ENCODE measurements around the gene SSR1.
"Not testable (repeated sequence)": the region's sequence is repeated elsewhere in the genome, so short reads cannot be mapped to it uniquely, and the experiment has no call there.

The SSR1 gene

GRCh38 chr6:7316658-7317533 is 3.9 kb upstream of the SSR1 start:
- DNase-seq, result no peak

- no peak for DNase-seq
These were observed 3.0 kb upstream of the SSR1 start for GRCh38 chr6:7315948-7316365.

DNA sequence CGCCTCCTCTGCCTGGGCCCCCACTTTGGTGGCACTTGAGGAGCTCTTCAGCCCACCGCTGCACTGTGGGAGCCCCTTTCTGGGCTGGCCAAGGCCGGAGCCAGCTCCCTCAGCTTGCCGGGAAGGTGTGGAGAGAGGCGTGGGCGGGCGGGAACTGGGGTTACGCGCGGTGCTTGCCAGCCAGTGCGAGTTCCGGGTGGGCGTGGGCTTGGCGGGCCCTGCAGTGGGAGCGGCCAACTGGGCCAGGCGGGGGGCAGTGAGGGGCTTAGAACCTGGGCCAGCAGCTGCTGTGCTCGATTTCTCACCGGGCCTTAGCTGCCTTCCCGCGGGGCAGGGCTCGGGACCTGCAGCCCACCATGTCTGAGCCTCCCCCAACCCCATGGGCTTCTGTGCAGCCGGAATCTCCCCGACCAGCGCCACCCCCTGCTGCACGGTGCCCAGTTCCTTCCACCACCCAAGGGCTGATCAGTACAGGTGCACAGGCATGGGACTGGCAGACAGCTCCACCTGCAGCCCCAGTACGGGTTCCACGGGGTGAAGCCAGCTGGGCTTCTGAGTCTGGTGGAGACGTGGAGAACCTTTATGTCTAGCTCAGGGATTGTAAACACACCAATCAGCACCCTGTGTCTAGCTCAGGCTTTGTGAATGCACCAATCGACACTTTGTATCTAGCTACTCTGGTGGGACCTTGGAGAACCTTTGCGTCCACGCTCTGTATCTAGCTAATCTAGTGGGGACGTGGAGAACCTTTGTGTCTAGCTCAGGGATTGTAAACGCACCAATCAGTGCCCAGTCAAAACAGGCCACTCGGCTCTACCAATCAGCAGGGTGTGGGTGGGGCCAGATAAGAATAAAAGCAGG is 2.3 kb upstream of the SSR1 start:
- DNase-seq, result not testable (repeated sequence)

- no peak for DNase-seq
These were observed 1.4 kb upstream of the SSR1 start for GRCh38 chr6:7314414-7314813.

GRCh38 chr6:7313505-7314165 is 636 bp upstream of the SSR1 start:
- no peak for DNase-seq

DNA sequence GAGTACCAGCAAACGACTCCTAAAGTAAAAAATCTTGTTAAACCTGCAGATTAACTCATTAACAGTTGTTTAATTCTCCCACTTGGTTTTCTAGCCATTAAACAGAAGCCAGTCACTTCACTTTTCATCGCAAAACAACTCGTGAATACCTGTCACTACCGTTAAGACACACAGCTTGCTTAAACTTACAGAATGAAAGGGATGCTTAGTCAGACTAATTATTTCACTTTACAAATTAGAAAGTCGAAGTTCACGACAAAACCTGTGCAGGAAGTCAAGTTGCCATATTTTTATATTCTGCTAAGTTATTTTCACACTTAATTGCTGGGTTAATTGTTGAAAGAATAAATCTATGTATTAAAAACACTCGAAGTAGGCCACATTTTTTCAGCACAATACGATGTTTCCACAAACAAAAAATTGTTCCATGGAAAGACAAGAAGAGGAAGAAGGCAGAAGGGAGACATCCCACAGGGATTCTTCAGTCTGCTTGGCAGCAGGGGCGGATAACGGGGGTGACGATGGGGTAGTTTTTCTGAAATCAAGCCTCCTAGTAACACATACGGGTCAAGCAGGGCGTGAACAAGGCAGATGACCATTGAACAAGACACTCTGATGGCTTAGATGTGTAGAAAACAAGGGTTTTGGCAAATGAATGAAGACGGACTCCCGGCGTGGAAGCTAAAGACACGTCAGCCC is 933 bp downstream of the SSR1 start:
- peak; percentile 45 for DNase-seq

DNA sequence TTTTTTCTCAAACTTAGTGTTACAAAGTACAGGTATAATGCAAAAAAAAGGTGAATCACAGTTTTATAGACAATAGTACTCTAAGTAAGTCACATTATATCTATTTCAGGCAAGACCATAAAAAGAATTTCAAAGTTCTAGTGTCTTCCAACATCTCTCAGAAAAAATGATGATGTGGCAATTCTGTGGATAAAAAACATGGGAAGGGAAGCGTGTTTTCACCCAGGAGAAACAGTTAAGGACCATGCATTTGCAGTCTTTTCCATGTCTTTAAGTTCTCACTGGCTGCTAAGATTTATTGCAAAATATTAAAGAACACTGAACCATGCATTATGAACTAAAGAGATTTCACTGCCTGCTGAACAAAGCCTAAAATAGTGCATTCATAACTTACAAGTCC is 1.8 kb downstream of the SSR1 start:
- no peak for DNase-seq

GRCh38 chr6:7309050-7309449 is 3.9 kb downstream of the SSR1 start:
- DNase-seq, result no peak

- no peak for DNase-seq
These were observed 5.5 kb downstream of the SSR1 start for GRCh38 chr6:7307533-7307932.

GRCh38 chr6:7304821-7305220 is 8.2 kb downstream of the SSR1 start:
- DNase-seq, result no peak

DNA sequence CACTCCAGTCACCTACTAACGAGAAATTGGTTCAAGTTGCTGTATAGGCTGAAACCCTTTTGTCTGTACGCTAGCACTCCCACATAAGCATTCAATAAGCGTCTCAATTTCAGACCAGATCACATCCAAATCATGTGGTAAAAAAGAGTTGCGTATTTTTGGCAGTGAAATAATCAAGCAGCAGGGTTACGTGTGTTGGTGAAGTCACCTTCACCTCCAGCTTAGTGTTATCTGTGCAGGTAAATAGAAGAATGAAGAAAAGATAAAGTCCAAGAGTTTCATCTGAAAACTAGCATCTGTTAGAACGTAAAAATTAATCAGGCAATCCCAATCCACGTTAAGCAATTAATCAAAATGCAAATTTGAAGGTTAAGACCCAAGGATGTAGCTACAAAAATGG is 11.3 kb downstream of the SSR1 start:
- no peak for DNase-seq

DNA sequence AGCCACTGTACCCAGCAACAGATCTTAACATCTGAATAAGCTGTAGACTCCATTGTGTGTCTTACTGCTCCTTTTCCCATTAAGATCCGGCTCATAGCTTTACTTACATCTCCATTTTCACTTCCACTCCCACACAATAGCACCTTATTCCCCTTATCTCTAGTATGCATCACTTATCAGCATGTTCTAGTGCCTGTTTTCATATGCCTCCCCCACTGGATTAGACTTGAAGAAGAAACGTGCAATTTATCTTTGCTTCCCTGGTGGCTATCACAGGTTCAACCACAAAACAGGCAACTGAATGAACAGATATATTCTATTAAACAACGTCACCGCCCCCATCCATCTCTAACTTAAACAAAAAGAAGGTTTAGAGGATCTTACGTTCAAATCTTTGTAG is 12.1 kb downstream of the SSR1 start:
- no peak for DNase-seq

DNA sequence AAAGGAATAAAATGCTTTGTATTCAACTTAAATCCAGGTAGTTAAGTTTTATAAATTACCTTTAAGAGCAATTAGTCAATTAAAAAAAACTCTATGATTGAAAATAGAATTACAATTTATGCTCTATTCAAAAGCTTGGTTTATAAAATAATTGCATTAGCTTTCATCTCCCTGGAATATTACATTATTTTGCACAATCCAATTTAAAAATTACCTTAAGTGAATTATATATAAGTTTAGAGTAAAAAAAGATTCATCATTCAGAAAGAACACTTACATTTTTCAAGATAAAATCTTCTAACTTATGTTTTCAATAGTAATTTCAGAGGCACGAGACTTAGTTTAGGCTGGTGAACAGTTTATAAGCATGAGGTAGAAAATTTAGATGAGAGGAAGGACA is 14.9 kb downstream of the SSR1 start:
- no peak for DNase-seq

DNA sequence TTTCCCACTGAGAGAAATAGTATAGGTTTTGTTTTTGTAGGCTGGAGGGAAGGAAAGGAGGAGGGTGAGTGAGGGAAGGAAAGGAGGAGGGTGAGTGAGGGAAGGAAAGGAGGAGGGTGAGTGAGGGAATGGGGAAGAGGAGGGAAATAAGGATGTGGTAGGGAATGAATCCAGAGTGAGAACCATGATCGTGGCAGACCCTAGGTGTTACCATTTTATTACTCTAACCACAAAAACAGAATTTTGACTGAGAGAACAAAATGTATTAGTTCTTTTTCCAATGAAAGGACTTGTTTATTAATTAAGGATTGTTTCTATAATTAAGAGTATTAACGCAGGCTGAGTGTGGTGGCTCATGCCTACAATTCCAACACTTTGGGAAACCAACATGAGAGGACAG is 16.4 kb downstream of the SSR1 start:
- DNase-seq, result no peak

- DNase-seq, result no peak
These were observed 17.1 kb downstream of the SSR1 start for GRCh38 chr6:7295916-7296315.

DNA sequence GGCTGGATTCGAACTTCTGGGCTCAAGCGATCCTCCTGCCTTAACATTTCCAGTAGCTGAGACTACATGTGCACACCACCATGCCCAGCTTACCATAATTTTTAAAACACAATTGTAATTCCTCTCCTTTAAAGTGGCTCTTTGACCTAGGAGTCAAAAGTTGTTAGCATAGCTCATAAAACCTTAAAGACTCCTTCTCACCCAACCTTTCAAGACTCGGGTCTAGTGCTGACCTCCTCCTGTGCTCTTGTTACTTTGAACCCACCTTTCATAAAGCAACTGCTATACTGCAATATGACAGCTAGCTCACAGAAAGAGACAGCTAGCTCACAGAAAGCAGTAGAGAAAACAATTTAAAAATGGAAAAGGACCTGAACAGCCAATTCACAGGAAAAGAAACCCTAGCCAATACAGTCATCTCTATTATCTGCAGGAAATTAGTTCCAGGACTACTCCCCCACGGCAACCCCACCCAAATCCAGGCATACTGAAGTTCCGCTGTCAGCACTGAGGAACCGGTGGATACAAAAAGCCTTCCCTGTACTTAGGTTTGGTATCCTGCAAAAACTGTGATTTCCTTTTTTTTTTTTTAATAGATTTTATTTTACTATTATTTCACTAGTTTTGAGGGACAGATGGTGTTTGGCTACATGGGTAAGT is 20.3 kb downstream of the SSR1 start:
- no peak for DNase-seq

DNA sequence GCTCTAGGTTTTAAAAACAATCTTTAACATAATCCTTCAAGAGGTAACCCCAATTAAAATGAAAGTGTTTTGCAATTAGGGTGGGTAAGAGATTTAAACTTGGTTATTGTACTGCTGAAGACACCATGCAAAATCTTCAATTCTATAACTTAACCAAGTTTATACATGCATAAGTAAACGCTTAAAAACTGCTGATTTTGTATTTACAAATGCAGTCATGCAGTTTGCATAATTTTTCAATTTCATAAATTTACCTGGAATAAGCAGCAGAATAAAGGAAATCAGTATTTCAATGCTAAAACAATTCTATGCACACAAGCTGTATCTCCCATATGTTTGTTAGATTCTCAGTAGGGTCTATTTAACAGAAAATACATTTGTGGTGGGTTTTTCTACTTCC is 22.9 kb downstream of the SSR1 start:
- no peak for DNase-seq

DNA sequence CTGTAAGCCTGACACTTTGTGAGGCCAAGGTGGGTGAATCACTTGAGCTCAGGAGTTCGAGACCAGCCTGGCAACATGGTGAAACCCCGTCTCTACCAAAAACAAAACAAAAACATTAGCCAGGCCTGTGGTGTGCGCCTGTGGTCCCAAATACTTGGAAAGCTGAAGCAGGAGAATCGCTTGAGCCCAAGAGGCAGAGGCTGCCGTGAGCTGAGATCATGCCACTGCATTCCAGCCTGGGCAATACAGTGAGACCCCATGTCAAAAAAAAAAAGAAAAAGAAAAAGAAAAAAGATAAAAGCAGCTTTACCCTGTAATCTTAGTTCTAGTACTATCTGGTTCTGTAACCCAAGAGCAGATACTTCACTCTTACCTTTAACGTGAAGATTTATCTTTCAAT is 27.6 kb downstream of the SSR1 start:
- DNase-seq, result no peak

DNA sequence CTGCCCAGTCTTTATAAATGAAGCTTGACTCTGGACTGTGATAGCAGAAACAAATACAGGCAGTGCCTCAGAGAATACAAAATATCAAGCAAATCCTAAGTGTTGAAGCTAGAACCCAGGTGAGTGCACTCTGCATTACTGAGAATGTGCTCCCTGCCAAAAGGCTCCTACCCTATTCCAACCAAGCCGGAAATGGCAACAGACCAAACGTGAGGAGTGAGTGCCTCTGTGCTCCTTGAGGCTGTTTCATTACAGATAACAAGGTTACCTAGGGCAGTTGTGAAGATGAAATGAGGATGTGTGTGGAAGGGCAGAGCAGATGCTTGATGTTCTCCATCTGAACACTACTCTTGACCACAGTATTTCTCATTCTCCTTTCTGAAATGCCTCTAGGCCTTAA is 29.3 kb downstream of the SSR1 start:
- DNase-seq, result no peak

- peak; percentile 38 for DNase-seq
These were observed 30.7 kb downstream of the SSR1 start for GRCh38 chr6:7282097-7282906.

DNA sequence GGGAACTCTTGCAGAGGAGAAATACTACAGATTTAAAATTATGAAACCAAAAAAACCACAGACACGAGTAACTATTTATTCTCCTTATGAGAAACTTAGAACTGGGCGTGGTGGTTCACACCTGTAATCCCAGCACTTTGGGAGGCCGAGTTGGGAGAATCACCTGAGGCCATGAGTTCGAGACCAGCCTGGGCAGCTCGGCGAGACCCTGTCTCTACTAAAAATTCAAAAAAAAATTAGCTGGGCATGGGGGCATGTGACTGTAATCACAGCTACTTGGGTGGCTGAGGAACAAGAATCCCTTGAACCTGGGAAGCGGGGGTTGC is 36.8 kb downstream of the SSR1 start:
- no peak for DNase-seq

DNA sequence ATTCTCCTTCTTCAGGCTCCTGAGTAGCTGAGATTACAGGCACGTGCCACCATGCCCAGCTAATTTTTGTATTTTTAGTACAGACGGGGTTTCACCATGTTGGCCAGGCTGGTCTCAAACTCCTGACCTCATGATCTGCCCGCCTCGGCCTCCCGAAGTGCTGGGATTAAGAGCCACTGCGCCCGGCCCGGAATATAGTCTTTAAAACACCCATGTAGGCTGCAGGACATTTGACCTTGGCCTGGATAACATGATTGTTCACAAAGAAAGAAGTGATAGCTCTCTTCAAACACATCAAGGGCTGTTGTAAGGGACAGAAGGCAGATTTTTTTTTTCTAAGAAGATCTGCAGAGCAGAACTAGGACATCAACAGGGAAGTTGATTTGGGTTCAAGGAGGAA is 38.5 kb downstream of the SSR1 start:
- DNase-seq, result not testable (repeated sequence)

Data from activated CD4-positive, alpha-beta T cell treated with anti-CD3 and anti-CD28 coated beads, Interleukin-10, Interleukin-2, amounts not matched to agents 100 ng/mL and 50 ng/mL, durations not matched to agents 16 hours and 8 hours (primary cell).